DOHH2 (cell line): ENCODE data around the gene JCHAIN.

ENCODE experiments used
- EZH2phosphoT487 ChIP-seq: fragments of 200-600 bp; sonication (generic); IDR thresholded peaks from 2 replicates; pipeline ENCODE4 v1.6.1; 2017; ENCODE audit warnings: borderline replicate concordance, mild to moderate bottlenecking, antibody characterized with exemption, low read length, moderate library complexity, mixed read lengths
- TF ChIP-seq, protein P1 (sequence below): fragments of 200-600 bp; sonication (generic); IDR thresholded peaks from one replicate; pipeline ENCODE4 v1.5.1; 2014; ENCODE audit warnings: antibody characterized with exemption, mild to moderate bottlenecking, low read depth, low read length; ENCODE audit not compliant: poor library complexity, severe bottlenecking

DNA sequence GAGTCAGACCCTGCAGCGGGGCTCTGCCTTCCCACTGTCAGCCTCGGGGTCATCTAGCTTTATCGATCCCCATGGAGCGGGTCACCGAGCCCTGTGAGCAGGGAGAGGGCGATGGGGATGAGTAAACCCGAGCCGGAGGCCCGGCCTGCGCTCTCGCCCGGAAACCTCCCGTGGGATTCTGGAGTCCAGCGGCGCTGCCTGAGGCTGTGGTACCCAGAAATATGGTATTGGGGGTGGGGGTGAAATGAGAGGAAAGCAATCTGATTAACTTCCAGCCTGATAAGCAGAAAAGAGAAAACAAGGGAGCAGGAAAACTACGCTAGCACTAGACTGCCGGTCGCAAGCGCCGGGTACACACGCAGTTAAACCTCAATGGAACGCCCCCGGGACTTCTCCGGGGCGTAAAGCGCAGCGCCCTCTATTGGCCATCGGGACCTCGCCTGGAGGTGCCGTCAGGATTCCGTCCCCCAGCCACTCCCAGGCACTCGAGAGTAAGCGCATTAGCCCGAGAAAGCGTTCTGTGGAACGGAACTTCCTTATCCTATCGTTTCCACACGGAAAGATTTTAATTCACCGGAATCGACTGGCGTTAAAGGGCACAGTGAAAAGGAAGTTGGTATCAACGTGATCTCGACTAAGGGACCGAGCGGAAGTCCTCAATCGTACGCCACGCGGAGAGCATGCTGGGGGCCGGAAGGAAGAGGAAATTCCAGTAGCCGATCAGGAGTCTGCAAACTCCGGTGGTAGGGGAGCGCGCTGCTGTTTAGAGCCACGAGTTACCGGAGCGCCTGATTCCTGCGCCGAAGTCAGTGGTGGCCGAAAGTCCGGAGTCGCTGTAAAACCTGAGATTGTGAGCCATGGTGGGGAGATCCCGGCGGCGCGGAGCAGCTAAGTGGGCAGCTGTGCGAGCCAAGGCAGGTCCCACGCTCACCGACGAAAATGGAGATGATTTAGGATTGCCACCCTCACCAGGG lies 21.8 kb upstream of the JCHAIN start, which contains the start of gene UTP3:
- TF ChIP-seq, protein P1, sequence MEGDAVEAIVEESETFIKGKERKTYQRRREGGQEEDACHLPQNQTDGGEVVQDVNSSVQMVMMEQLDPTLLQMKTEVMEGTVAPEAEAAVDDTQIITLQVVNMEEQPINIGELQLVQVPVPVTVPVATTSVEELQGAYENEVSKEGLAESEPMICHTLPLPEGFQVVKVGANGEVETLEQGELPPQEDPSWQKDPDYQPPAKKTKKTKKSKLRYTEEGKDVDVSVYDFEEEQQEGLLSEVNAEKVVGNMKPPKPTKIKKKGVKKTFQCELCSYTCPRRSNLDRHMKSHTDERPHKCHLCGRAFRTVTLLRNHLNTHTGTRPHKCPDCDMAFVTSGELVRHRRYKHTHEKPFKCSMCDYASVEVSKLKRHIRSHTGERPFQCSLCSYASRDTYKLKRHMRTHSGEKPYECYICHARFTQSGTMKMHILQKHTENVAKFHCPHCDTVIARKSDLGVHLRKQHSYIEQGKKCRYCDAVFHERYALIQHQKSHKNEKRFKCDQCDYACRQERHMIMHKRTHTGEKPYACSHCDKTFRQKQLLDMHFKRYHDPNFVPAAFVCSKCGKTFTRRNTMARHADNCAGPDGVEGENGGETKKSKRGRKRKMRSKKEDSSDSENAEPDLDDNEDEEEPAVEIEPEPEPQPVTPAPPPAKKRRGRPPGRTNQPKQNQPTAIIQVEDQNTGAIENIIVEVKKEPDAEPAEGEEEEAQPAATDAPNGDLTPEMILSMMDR, result peak; percentile 98
- no peak for TF ChIP-seq EZH2phosphoT487
